Adrenal gland (tissue), 12 donors: Measurements from ENCODE around the gene SBNO2. TPM values are rescaled to one million over a fixed set of nuclear protein-coding genes. Genes with fewer than 3 reads are reported as not detected.

Experiments
- DNase-seq, 7 donors: peaks; one replicate each; pipeline ENCODE4 v3.0.0-alpha.2; 2019 to 2020
- H3K27ac ChIP-seq, 5 donors: fragments of 200-600 bp; sonication (generic) in 4 of 5; 1 replicate in 3 of 5; 2 replicates in 2 of 5; pipeline versions ENCODE4 v1.5.1 to v1.8.0; 2016 to 2020; ENCODE audit warnings: mild to moderate bottlenecking in 1 of 5
- H3K27me3 ChIP-seq: fragments of 200-600 bp; 2 replicates; pipeline ENCODE4 v1.8.0; 2021
- H3K36me3 ChIP-seq, 2 donors: fragments of 200-600 bp; replicated peaks in 1 of 2; 1 replicate in 1 of 2; 2 replicates in 1 of 2; pipeline versions ENCODE4 v1.5.1 to v1.8.0; 2018 to 2022
- H3K4me1 ChIP-seq, 2 donors: fragments of 200-600 bp; replicated peaks in 1 of 2; 1 replicate in 1 of 2; 2 replicates in 1 of 2; pipeline versions ENCODE4 v1.5.1 to v1.8.0; 2018 to 2021
- H3K4me3 ChIP-seq, 4 donors: fragments of 200-600 bp; sonication (generic) in 3 of 4; one replicate each; pipeline ENCODE4 v1.5.1; 2016 to 2018
- H3K9me3 ChIP-seq, 3 donors: fragments of 200-600 bp; sonication (generic) in 1 of 3; replicated peaks in 1 of 3; 1 replicate in 2 of 3; 2 replicates in 1 of 3; pipeline versions ENCODE4 v1.5.1 to v1.8.0; 2016 to 2021
- POLR2A ChIP-seq, 2 donors: fragments of 450-650 bp; IDR thresholded peaks; one replicate each; pipeline ENCODE4 v1.6.1; 2017; ENCODE audit warnings: antibody characterized with exemption in 2 of 2, mild to moderate bottlenecking in 2 of 2, moderate library complexity in 1 of 2
- whole genome bisulfite sequencing, 4 donors: extraction: QIAGEN DNeasy Blood & Tissue Kit in 2 of 4; methylation state at CpG; one replicate each; pipeline versions ENCODE4 v1.1.5 to v1.1.7; 2013 to 2017; 5-methylcytosine and 5-hydroxymethylcytosine counted together
- intact Hi-C, 2 donors: fragments of 100-400 bp; cut with DNase I; formaldehyde crosslinking; loops; one replicate each; pipeline versions ENCODE4 v1.14.1 to v1.15.0; 2022 to 2023
- polyA plus RNA-seq, 3 donors: library from polyadenylated mRNA; stranded (reverse); fragments of 200-250 nt in 2 of 3; fragments of 350-450 nt in 1 of 3; fragmentation: Illumina TruSeq in 1 of 3; extraction: RNeasy Lipid Tissue Mini Kit (QIAGEN cat#74804) in 1 of 3; gene quantifications; one replicate each; pipeline ENCODE4 v1.2.3, GENCODE V29; 2013 to 2014
- total RNA-seq, 9 donors: library from RNA; depleted of rRNA in 4 of 9; stranded (reverse); fragments of >200 nt in 4 of 9; fragments of 120-200 nt in 1 of 9; fragmentation: NEBNext Ultra II Directional in 1 of 9; extraction: Animal tissue kit (Norgen Biotek cat#: 25700) in 1 of 9; gene quantifications; one replicate each; pipeline versions ENCODE4 v1.1.0 to v1.2.4, GENCODE V29; 2013 to 2023
- TF ChIP-seq, protein P1 (sequence below), 6 experiments: fragments of 450-650 bp in 4 of 6; fragments of 200-600 bp in 2 of 6; sonication (generic) in 1 of 6; IDR thresholded peaks; 1 replicate in 5 of 6; 2 replicates in 1 of 6; pipeline versions ENCODE4 v1.5.1 to v1.8.0; 2016 to 2021; ENCODE audit warnings: antibody characterized with exemption in 6 of 6, mild to moderate bottlenecking in 2 of 6, moderate library complexity in 1 of 6
- donor health status: healthy with polysubstance abuse.
- donor health status: Bipolar disorder and iron deficiency.
- donor health status: DM: yes; HTN: yes; CAD: no.
- donor health status: DM: no; HTN: no; CAD: no.
- donor health status: DM: no; HTN: no; CAD: no.
- donor health status: DM: yes; HTN: yes; CAD: no.

Gene SBNO2
- total and polyA plus RNA-seq, 12 donors = 13.6 to 176 (median 74.7) TPM

- Histone ChIP-seq H3K9me3 (no peaks in the 10 kb centered on the region), H3K4me3 (no peak overlapping the region), H3K36me3 (peaks cover 0 to 29% of the 10 kb centered on the region in 2 donors), H3K27me3 (no peaks in the 10 kb centered on the region), H3K27ac (no peak overlapping the region), H3K4me1 (peaks cover 4 to 24% of the 10 kb centered on the region in 2 donors)
- no peak for TF ChIP-seq POLR2A (IDR thresholded peaks at IDR 0.05)
- TF ChIP-seq, protein P1, sequence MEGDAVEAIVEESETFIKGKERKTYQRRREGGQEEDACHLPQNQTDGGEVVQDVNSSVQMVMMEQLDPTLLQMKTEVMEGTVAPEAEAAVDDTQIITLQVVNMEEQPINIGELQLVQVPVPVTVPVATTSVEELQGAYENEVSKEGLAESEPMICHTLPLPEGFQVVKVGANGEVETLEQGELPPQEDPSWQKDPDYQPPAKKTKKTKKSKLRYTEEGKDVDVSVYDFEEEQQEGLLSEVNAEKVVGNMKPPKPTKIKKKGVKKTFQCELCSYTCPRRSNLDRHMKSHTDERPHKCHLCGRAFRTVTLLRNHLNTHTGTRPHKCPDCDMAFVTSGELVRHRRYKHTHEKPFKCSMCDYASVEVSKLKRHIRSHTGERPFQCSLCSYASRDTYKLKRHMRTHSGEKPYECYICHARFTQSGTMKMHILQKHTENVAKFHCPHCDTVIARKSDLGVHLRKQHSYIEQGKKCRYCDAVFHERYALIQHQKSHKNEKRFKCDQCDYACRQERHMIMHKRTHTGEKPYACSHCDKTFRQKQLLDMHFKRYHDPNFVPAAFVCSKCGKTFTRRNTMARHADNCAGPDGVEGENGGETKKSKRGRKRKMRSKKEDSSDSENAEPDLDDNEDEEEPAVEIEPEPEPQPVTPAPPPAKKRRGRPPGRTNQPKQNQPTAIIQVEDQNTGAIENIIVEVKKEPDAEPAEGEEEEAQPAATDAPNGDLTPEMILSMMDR (IDR thresholded peaks at IDR 0.05) = no peak
- intact Hi-C loops = no loop called here
- DNase-seq = no peak
- 91 to 93% (median 92%) methylated on average over 12 to 15 of the region's 15 CpGs for WGBS, 4 donors
Observed at GRCh38 chr19:1139126-1139525, 34.9 kb downstream of the SBNO2 start.

DNA sequence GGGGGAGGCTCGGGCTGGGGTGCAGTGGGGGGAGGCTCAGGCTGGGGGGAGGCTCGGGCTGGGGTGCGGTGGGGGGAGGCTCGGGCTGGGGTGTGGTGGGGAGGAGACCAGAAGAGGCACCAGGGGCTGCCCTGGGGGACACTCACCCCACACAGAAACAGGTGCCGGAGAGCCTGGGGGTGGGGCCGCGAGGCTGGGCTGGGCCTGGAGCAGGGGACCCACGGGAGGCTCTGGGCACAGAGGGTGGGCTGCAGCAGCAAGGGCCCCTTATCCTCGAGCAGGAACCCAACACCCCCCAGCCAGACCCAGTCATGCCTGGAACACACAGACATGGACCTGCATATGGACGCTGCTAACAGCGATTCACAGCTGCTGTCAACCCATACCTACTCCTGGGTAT lies 35.9 kb downstream of the SBNO2 start:
- Histone ChIP-seq H3K4me3 (no peak overlapping the region), H3K4me1 (peaks cover 10 to 32% of the 10 kb centered on the region in 2 donors), H3K27me3 (no peaks in the 10 kb centered on the region), H3K27ac (no peak overlapping the region), H3K36me3 (peaks cover 0 to 19% of the 10 kb centered on the region in 2 donors), H3K9me3 (no peaks in the 10 kb centered on the region)
- intact Hi-C loops = no loop called here
- WGBS, 4 donors = 68 to 100% (median 83%) methylated on average over 1 to 10 of the region's 11 CpGs
- no peak for DNase-seq
- TF ChIP-seq POLR2A (IDR thresholded peaks at IDR 0.05) = no peak
- TF ChIP-seq, protein P1 (IDR thresholded peaks at IDR 0.05) = no peak

GRCh38 chr19:1136621-1137317 lies 37.3 kb downstream of the SBNO2 start:
- DNase-seq = no peak
- 63 to 78% (median 70%) methylated on average over 9 to 24 of the region's 25 CpGs for WGBS, 4 donors
- intact Hi-C loops = no loop called here
- Histone ChIP-seq H3K9me3 (no peaks in the 10 kb centered on the region), H3K4me3 (no peak overlapping the region), H3K27ac (peak overlapping the region in 3 of 5 donors; percentile 11 to 99 (median 96)), H3K36me3 (peaks cover 0 to 12% of the 10 kb centered on the region in 2 donors), H3K4me1 (peaks cover 20 to 42% of the 10 kb centered on the region in 2 donors), H3K27me3 (no peaks in the 10 kb centered on the region)
- TF ChIP-seq POLR2A (IDR thresholded peaks at IDR 0.05) = no peak
- TF ChIP-seq, protein P1 (IDR thresholded peaks at IDR 0.05) = no peak

DNA sequence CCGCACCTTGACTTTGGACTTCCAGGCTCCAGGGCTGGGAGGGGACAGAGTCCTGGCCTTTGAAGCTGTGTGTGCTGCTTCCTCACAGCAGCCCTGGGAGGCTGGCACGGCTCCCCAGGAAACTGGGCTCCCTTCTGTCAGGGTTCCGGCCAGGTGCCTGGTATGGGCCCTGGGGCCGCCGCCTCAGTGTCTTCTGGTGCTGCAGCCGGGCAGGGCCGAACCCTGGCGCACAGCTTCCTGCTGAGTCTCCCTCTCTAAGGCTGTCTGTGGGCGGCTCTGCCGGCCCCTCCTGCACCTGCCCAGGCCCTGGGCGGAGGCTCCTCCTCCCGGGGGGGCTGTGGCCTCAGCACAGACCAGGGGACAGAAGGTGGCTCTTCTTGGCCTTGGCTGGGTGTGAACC lies 37.9 kb downstream of the SBNO2 start:
- TF ChIP-seq POLR2A (IDR thresholded peaks at IDR 0.05) = no peak
- TF ChIP-seq, protein P1 (IDR thresholded peaks at IDR 0.05) = no peak
- 56 to 87% (median 62%) methylated on average over 3 to 12 of the region's 12 CpGs for WGBS, 4 donors
- Histone ChIP-seq H3K9me3 (no peaks in the 10 kb centered on the region), H3K27ac (peak overlapping the region in 4 of 5 donors; percentile 11 to 99 (median 92)), H3K27me3 (no peaks in the 10 kb centered on the region), H3K36me3 (peaks cover 0 to 12% of the 10 kb centered on the region in 2 donors), H3K4me1 (peaks cover 26 to 42% of the 10 kb centered on the region in 2 donors), H3K4me3 (no peak overlapping the region)
- intact Hi-C loops = no loop called here
- peak in 1 of 7 donors; percentile 69 for DNase-seq
